Activated T-cell treated with anti-CD3 and anti-CD28 coated beads, Interleukin-2, amount 50 U/mL, for 1 hour (primary cell): ENCODE results near the gene TUBGCP4.
"Not testable (repeated sequence)": the region's sequence is repeated elsewhere in the genome, so short reads cannot be mapped to it uniquely, and the experiment has no call there.

Experiments
- DNase-seq: peaks from one replicate; pipeline ENCODE4 v3.0.0-alpha.2; 2020

TUBGCP4 gene

GRCh38 chr15:43370975-43371974 is at the start of gene TUBGCP4, which contains the start of gene ZSCAN29:
Gene TUBGCP4 (plus strand): TSS chr15:43371101. CDS start chr15:43371355, 254 bp downstream.
Gene ZSCAN29 (minus strand): TSS chr15:43371043. CDS start chr15:43369913, 1,130 bp downstream.
- peak; percentile 75 for DNase-seq

- no peak for DNase-seq
These were observed 45.7 kb upstream of the TUBGCP4 start for GRCh38 chr15:43325039-43325684.

- DNase-seq = no peak
These were observed 41.5 kb upstream of the TUBGCP4 start for GRCh38 chr15:43329217-43329959.

DNA sequence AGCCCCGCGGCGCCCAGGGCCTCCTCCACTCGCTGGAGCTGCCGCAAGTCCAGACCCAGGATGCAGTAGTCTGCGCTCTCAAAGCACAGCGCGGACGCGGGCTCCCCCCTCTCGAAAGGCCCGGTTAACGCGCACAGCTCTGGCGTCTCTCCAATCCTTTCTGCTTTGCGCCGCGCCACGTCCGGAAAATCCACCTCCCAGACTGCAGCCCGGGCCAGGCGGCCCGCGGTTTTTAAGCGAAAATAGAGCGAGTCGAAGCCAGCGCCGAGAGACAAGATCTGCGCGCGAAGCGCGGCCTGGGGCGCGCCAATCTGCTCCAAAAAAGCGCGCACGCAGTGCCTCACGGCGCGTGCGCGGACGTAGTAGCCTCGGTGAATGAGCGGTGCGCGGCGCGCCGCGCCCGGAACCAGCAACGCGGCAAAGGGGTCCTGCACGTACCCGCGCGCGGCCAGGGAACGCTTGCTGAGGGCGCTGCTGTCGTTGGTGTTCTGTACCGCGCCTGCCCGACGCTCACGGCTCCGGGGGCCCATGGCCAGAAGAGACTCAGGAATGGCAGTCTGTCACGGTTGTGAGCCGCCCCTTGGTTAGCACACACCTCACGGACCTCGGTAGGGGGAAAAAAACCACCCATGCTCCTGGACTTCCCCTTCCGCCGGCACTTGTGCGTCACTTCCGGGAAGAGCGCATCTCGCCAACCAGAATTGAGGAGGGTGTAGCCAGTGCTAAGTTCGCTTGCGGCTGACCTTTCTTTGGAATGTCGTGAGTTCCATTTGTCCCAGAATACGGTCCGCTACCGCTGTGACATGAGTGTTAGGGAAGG is 40.7 kb upstream of the TUBGCP4 start, which contains the start of gene LCMT2:
LCMT2 (minus strand) TSS at position 614 of the 820 bp plus-strand sequence; CDS start at position 530, 84 bp downstream.
- DNase-seq = peak; percentile 89

DNA sequence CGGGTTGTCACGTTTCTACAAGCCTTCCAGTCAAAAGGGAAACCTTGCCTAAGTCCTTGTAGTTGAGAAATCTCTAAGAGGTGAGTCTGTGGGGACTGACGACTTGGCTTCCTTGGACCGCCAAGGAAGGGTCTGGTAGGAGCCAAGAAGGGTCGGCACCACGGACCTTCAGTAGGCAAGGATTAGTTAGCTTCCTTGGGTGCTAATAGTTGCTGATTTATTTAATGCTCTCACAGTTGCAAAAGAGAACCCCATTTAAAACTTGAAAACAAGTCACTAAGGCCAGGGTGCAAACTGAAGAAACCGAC is 40.2 kb upstream of the TUBGCP4 start:
- no peak for DNase-seq

DNA sequence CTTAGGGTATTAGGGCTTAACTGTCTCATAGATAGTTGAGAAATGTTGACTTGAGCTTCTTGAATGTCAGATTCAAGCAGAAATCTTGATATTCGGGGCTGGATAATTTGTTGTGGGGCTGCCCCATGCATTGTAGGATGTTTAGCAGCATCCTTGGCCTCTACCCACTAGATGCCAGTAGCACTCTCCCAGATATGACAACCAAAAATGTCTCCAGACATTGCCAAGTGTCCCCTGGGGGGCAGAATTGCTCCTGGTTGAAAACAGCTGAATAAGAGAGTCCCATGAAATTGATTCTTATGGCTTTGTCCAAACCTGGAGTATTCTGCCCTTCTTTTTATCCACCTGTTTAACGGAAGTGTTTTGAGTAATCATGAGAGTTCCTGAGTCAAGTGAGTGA is 24.6 kb upstream of the TUBGCP4 start:
- no peak for DNase-seq

- DNase-seq = no peak
These were observed 23.8 kb upstream of the TUBGCP4 start for GRCh38 chr15:43347114-43347513.

DNA sequence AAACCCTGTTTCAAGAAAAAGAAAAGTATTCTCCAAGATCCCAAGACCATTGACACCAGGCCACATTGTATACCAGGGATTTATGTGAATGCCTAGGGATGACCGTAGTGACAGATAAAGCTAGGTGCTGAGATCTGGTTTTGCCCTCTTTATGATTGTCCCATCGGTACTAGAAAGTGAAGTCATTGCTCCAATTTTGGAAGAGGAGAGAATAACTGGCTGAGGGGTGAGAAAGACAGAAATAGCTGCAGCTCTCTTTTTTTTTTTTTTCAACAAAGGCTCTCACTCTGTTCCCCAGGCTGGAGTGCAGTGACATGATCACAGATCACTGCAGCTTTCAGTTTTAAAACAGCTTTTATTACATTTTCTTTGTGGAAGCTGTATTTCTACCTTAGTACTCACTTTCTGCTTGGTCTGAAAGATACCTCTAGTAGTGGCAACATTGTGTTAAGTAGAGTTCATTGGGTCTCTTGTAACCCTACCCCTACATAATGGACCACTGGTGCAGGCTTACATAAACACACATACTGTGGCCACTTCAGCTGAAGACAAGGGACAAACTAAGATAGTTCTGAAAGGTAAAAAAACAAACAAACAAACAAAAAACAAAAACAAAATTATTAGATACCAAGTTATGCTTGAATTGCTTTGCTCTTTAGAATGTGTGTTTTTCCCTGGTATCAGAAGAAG is 18.1 kb upstream of the TUBGCP4 start:
- no peak for DNase-seq

DNA sequence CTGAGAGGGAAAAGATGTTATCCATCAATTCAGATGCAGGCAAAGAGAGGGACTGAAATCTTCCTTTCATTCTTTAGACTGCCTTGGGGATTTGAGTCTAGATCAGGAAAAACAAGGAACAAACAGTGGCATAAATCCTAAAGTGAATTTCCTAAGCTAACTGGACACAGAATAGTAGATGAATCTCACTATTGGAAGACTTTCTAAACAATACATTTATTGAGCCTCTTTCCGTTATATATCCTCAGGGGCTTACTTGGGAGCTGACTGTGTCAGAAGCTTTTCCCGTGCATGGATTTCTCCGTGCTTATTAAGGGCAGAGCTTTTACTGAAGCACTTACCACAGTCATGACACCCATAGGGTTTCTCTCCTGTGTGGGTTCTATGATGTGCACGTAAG is 10.1 kb upstream of the TUBGCP4 start:
- DNase-seq = no peak

- DNase-seq = no peak
These were observed 9.5 kb upstream of the TUBGCP4 start for GRCh38 chr15:43361313-43361903.

GRCh38 chr15:43370310-43370974 is 459 bp upstream of the TUBGCP4 start:
- no peak for DNase-seq

DNA sequence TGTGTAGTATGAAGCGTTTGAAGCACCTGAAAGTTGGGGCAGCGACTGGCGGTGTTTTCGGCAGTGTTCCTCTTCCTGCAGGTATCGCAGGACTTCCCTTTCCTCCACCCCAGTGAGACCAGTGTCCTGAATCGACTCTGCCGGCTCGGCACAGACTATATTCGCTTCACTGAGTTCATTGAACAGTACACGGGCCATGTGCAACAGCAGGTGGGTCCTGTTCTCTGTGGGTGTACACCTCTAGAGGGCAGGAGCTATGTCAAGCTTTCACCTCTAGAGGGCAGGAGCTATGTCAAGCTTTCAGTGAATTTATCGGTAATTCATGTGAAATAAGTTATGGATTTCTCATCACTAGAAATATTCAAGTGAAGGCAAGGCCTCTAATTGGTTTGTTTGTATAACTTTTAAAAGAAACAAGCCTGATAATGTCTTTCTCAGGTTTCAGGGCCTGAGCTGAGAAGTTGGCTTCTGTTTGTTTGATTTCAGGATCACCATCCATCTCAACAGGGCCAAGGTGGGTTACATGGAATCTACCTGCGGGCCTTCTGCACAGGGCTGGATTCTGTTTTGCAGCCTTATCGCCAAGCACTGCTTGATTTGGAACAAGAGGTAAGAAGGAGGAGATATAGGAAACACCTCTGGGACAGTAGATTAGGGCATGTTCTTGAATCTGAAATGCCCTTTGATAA is 5.3 kb downstream of the TUBGCP4 start:
- DNase-seq = peak; percentile 23

DNA sequence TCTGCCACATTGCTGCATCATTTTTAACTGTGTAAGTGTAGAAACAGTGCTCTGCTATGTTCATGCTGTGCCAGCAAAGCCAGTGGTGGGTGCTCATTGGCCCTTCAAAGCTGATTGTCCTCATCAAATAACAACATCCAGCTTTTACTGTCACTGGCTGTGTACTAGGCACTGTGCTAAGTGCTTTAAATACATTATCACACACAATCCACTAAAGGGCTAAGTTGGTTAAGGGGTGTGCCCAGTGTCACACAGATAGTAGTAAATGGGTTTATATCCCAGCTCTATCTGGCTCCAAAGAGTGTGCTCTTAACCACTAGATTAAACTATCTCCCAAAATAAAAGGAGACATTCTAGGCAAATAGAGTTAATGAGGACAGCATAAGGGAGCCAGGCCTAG is 7.7 kb downstream of the TUBGCP4 start:
- DNase-seq = no peak

DNA sequence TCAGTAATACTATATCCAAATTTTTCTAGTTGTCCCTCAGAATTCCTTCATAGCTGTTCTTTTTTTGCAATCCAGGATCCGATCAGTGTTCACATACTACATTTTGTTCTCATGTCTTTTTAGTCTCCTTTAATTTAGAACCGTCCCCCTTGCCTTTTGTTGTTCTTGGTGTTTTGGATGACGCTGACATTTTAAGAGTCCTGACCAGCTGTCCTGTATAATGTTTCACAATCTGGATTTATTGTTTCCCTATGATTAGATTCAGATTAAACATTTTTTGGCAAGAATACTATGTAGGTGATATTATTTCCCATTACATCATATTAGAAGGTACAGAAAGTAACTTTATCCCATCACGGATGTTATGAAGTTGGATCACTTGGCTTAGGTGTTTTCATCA is 11.4 kb downstream of the TUBGCP4 start:
- no peak for DNase-seq

DNA sequence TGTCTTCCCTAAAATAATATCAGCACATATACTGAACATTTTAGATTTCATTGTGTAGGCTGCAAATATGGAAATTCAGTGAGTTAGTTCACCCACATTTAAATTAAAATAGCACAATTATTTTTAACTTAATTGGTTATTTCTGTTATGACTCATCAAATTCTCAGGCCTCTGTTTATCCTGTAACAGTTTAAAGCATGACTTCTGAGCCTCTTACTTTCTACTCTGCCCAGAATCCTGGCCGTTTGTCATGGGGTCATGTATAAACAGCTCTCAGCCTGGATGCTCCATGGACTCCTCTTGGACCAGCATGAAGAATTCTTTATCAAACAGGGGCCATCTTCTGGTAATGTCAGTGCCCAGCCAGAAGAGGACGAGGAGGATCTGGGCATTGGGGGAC is 12.2 kb downstream of the TUBGCP4 start:
- DNase-seq = no peak

DNA sequence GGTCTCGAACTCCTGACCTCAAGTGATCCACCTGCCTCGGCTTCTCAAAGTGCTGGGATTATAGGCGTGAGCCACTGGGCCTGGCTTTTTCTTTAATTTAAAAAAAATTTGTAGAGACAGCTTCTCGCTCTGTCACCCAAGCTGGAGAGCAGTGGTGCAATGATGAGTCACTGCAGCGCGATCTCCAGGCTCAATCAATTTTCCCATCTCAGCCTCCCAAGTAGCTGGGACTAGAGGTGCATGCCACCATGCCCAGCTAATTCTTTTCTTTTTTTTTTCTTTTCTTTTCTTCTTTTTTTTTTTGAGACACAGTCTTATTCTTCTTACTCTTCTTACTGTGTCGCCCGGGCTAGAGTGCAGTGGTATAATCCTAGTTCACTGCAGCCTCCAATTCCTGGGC is 19.8 kb downstream of the TUBGCP4 start:
- DNase-seq = no peak

DNA sequence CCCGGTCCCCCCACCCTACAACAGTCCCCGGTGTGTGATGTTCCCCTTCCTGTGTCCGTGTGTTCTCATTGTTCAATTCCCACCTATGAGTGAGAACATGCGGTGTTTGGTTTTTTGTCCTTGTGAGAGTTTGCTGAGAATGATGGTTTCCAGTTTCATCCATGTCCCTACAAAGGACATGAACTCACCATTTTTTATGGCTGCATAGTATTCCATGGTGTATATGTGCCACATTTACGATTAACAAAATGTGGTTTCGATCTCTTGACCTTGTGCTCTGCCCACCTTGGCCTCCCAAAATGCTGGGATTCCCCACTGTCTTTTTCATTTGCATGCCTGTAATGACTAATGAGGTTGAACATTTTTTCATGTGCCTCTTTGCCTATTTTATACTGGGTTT is 22.7 kb downstream of the TUBGCP4 start:
- not testable (repeated sequence) for DNase-seq

GRCh38 chr15:43402255-43402654 is 31.4 kb downstream of the TUBGCP4 start:
- DNase-seq = no peak

DNA sequence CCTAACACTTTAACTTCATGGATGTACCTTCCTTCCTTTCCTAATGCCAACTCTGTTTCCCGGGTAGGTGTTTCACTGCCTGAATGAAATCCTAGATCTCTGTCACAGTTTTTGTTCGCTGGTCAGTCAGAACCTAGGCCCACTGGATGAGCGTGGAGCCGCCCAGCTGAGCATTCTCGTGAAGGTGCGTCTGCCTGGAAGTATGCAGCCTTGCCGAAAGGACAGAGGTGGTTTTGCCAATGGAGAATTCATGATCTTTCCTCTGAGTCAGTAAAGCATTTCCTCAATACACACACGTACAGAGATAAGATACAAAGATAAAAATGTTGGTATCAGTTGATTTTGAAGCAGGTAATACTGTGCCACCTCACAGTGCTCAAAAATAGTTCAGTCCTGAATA is 32.7 kb downstream of the TUBGCP4 start:
- no peak for DNase-seq

DNA sequence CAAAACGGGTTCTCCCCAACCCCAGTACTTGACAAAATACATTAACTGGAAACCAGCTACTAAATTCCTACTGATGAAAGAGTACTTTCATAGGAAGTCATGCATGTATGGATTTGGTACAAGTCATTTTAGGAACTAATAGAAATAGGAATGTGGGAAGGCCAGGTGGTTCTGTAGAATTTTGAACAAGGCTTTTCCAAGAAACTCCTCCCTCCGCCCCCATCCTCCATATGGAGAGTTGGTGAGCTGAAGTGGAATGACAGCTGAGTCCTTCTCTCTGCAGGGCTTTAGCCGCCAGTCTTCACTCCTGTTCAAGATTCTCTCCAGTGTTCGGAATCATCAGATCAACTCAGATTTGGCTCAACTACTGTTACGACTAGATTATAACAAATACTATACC is 33.2 kb downstream of the TUBGCP4 start:
- no peak for DNase-seq
